Stimulated activated CD4-positive, alpha-beta T cell treated with anti-CD3 and anti-CD28 coated beads, Interleukin-15, amount 100 ng/mL, for 24 hours (primary cell): ENCODE results near the gene INHBB.
"Not testable (repeated sequence)": the region's sequence is repeated elsewhere in the genome, so short reads cannot be mapped to it uniquely, and the experiment has no call there.

Experiments used
- DNase-seq: peaks from one replicate; pipeline ENCODE4 v3.0.0-alpha.2; 2020

Gene INHBB

DNA sequence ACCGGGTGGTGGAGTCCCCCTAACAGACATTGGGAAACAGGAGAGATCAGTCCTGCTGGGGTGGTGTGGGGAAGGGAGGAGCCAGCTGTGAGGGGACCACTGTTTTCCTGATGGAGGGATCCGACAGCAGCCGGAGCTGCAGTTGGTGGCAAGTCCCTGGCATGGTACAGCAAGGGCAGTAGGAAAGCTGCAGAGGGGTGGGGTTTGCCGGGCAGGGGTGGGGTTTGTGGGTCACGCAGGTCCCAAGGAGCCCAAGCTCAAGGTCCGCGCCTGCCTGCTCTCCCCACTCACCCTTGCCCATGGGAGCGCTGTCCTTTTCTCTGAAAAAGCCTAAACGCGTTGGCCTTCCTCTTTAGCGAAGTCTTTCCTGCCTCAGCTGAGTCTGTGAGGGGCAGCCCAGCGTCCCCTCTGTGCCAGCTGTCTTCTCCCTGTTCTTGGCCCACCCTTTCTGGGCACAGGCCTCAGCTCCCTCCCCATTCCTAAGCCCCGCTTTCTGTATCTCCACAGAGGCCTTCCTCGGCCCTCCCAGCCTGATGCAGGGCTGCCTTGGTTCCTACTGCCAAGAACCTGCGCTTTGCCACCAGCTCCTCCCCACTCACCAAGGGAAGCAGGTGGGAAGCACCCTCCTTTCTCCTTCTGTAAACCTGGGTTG is 29.3 kb upstream of the INHBB start:
- no peak for DNase-seq

- DNase-seq, result no peak
Measured at GRCh38 chr2:120317180-120317533, 28.8 kb upstream of the INHBB start.

- no peak for DNase-seq
Measured at GRCh38 chr2:120317916-120318315, 28.0 kb upstream of the INHBB start.

DNA sequence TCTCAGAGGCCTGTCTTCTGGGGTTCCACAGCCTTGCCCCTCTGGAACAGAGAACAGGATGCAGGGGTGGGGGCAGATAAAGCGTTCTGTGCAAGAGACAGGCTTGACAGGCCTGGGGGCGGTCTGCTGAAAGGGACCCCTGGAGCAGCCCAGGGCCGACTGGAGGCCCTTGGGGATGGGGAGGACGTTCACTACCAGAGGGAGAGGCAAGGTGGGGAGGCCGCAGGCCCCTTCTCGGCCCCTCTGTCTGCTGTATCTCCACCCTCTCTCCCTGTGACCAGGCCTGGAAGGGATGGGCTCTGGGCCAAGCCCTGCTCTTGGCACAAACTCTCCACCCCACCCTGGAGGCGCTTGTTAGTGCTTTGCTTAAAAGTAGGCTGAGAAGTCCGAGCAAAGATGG is 27.3 kb upstream of the INHBB start:
- DNase-seq, result no peak

DNA sequence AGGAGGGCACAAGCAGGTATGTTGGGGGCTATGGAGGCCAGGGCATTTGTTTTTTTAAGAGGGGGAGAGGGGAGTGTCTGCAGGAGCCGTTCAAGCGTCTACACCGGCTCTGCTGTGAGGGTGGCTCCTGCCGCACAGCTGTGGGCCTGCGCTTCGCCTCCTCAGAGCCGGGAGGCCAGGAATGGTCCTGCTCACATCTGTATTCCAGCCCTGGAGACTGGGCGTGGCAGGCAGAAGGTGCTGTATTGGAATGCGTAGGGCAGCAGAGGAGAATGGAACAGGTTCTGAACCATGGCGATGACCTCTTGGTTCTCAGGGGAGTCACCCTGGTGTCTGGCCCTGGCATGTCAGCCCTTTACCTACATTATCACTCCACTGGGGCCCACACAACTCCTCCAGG is 26.8 kb upstream of the INHBB start:
- DNase-seq, result no peak

- no peak for DNase-seq
Measured at GRCh38 chr2:120319686-120320317, 26.1 kb upstream of the INHBB start.

DNA sequence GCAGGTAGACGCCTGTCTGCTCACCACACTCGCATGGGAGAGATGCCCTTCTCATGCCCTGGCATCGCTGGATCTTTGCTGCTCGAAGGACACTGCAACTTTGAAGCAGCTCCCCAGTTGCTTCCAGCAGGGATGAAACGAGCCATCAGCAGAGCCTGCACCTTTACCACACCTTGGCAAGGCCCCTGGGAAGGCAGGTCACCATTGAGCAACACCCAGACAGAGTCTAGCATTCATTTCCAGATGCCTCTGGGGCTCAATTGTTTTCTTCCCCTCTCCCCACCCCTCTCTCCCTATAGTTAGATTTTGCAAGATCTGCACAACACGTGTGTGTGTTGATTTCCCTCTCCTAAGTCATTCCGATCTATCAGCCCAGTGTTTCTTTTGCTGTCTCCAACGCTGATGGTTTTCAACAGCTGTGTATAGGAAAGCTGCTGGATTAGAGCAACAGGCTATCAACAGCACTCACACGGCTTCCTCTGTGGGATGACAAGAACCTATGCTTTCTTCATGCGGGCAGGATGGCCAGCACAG is 25.6 kb upstream of the INHBB start:
- DNase-seq, result no peak

DNA sequence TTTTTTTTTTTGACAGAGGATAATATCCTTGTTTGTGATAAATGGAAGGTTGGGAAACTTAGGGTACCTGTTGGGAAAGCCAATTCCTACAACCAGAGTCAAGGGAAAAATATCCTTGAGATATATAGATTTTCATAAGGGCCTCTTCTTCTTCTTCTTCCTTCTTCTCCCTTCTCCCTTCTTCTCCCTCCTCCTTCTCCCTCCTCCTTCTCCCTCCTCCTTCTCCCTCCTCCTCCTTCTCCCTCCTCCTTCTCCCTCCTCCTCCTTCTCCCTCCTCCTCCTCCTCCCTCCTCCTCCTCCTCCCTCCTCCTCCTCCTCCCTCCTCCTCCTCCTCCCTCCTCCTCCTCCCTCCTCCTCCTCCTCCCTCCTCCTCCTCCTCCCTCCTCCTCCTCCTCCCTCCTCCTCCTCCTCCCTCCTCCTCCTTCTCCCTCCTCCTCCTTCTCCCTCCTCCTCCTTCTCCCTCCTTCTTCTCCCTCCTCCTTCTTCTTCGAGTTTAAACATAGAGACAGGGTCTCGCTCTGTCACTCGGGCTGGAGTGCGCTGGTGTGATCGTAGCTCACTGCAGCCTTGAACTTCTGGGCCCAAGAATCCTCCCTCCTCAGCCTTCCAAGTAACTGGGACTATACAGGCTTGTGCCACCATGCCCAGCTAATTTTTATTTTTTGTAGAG is 24.9 kb upstream of the INHBB start:
- DNase-seq, result not testable (repeated sequence)

DNA sequence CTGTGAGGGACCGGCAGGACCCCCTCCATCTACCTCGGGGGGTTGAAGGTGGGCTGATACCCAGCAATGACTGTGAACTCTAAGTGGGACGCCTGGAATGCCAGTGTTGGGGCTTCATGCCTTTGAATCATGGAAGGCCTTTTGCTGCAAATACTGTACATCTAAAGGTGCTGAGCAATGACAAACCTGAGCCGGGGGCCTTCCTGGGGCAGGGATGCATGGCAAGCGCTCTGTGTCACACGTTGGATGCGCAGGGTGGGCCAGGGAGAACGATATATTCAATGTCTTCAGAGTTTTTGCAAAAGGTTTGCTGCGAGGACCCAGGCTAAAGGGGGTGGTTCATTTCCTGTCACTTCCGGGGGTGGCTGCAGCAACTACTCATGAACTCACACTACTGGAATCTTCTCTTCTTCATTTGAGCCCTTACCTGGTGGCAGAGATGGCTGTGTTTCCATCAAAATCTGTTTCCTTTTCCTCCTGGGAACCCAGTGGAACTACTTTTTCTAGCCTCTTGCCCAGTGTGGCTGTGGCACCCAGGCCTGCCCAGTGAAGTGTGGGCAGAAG is 24.1 kb upstream of the INHBB start:
- DNase-seq, result no peak

GRCh38 chr2:120322329-120322728 is 23.6 kb upstream of the INHBB start:
- no peak for DNase-seq

GRCh38 chr2:120323214-120323613 is 22.7 kb upstream of the INHBB start:
- DNase-seq, result no peak

DNA sequence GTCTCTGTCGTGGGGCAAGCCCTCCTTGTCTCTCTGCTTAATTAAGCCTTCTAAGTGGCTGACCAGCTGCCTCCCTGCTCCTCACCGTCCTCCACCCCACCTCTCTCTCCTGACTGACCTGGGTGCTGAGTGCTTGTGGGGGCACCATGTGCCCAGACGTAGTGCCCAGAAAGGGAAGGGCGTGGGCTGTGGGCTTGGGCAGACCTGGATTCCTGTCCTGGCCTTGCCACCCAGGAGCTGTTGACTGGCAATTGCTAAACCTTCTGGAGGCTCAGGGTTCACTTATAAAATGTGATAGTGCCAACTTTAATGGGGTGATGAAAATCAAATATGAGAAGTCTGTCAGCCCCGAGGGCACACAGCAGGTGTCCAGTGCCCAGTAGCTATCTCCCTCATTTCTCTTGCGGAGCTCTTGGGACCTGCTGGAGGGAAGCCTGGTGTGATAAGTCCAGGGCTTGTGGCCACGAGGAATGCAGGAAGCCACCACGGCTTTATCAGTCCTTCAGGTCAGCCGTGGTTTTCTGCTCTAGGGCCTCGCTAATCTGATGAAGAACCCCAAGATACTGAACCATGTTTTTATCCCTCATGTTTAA is 22.0 kb upstream of the INHBB start:
- no peak for DNase-seq

GRCh38 chr2:120324933-120325332 is 21.0 kb upstream of the INHBB start:
- DNase-seq, result no peak

GRCh38 chr2:120326066-120326465 is 19.9 kb upstream of the INHBB start:
- DNase-seq, result no peak

- DNase-seq, result no peak
Measured at GRCh38 chr2:120330946-120331822, 14.8 kb upstream of the INHBB start.

DNA sequence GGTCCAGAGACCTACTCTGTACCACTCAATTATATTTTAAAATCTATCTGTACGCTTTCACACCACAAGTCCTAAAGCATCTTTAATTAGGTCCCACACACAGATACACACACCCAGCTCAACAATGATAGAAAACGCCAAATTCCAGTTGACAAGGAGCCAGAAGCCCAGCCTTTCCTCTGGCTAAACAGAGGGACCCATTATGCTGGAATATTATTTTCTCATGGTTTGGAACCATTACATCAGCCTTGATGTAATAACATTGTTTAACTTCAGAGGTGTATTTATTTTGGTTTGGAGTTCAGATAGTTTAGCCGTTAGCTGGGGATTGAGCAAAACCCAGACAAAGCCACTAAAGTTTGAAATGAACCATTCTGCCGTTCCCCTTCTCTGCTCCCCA is 14.0 kb upstream of the INHBB start:
- DNase-seq, result no peak

GRCh38 chr2:120332384-120332783 is 13.6 kb upstream of the INHBB start:
- DNase-seq, result no peak

DNA sequence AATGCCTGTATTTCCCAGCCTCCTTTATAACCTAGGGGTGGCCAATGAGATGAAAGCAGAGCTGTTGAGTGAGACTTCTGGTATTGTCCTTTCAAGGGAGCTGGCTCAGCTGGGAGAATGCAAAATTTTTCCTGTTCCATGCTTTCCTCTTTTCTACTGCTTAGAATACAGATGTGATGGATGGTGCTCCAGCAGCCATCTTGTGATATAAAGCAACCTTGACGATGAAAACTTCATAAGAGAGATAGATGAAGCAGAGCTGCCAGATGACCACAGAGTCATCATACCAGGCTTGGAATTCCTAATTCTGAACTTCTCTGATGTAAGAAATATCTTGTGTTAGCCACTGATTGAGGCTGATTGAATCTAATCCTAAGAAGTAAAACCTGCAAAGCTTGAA is 11.9 kb upstream of the INHBB start:
- DNase-seq, result no peak

DNA sequence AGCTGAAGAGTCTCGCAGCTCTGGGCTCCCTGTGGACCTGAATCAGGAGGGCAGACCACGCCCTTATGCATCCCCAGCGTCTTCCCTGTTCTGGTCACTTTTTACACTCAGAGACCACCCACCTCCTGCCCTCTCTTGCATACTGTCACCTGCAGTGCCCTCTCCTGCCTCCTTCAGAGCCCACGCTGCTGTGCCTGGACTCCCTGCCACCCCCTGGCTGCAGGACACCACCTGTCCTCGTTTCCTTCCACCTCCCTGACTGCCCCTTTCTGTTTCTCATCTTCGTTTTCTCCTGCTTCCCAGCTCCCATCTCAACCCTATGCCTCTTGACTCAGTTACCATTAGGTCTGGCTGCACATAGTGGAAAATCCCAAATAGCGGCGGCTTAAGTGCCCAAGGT is 9.2 kb upstream of the INHBB start:
- no peak for DNase-seq

DNA sequence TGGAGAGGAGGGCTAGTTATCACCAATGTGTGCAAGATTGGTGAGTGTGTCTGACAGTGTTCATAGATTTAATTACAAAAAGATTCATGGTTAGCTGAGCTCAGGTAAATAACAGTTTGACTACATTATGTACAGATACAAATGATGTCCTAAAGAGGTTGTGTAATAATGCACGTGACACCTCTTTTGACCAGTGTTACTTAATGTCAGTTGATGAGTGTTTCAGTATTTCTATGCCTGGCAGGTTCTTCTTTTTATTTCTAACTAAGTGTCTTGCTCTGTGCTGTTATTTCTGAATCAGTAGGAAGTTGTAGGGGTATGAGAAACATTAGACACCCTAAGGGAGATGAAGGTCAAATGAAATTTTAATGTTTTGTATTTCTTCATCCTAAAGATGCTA is 7.9 kb upstream of the INHBB start:
- no peak for DNase-seq

GRCh38 chr2:120341977-120342376 is 4.0 kb upstream of the INHBB start:
- DNase-seq, result no peak

- no peak for DNase-seq
Measured at GRCh38 chr2:120342446-120342845, 3.5 kb upstream of the INHBB start.

GRCh38 chr2:120343100-120343432 is 2.9 kb upstream of the INHBB start:
- no peak for DNase-seq
